ENCODE results near the gene TSC22D3.

The TSC22D3 gene

DNA sequence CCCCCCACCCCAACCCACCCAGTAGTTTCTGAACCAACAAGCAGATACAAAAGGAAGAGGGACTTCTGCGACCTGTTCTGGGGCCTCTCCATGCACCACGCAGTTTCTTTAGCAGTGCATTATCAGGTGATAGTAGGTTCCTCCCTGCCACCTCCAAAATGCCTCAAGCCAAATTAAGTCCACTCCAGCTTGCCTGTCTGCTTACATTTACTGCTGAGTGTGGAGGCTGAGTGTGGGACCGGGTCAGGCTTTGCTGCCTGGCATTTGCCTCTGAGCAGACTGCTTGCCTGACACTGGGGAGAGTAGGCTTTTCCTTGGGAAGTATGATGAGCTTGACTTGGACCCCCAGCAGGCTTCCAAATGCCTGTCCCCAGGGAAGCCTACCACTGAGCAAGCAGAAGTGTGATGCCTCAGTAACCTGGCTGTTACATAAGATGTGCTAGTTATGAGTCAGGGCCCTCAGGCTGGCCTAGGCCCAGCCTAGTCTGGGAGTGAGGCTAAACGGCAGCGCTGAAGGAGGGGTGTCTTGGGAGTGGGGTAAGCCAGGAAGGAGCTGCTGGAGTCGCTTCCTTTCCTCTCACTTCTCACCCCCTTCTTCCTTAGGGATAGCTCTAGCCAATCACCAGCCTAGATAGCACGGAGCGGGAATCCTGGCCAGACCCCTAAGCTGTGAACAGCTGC, 9.0 kb downstream of the TSC22D3 start:
- no peak for DNase-seq (ENCODE audit: low read depth, low spot score)
- ChIA-PET CTCF (interaction anchor here (0.8 to 1.8 kb wide), 3 partner anchors 10 to 105 kb away, joined by 3 to 12 read pairs (median 3); partner anchors contain the start of gene NCBP2L), POLR2A (interaction anchor here (0.7 kb wide), 1 partner anchor 65 kb away, joined by 3 read pairs; no protein-coding TSS in a partner anchor)
- no peak overlapping the region for H3K4me3 ChIP-seq (ENCODE audit: low read depth, low read length)
- no peak for TF ChIP-seq CTCF (IDR thresholded peaks at IDR 0.05; ENCODE audit: insufficient read depth, low read length, missing control alignments)

GRCh38 chrX:107764845-107765608, 10.6 kb downstream of the TSC22D3 start:
- POLR2A ChIA-PET = no interaction called here
- TF ChIP-seq CTCF (IDR thresholded peaks at IDR 0.05; ENCODE audit: insufficient read depth, low read length, missing control alignments) = no peak
- CTCF ChIA-PET = no interaction called here

DNA sequence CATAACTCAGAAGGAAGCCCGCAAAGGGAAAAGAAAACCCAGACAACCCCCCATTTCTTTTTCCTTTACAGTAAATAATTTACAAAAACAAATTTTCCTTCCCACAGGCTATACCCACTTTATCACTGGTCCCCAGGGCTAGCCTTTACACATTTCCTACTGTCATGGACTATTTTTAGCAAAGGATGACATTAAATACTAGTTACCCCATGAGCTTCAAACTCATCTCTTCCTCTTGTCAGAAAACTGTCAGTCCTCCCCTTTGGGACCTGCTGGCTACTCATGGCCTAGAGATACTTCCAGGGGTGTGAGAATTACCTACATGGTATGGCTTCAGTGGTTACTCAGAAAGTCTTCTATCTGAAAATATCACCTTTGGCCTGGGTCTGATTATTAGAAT, 11.9 kb downstream of the TSC22D3 start:
- ChIA-PET POLR2A (no interaction called here), CTCF (interaction anchor here (1.0 to 1.5 kb wide), 2 partner anchors 14 to 225 kb away, joined by 4 to 5 read pairs; partner anchors contain the start of gene NCBP2L)

More at GRCh38 chrX:107764845-107765608, 10.6 kb downstream of the TSC22D3 start:
- no peak for DNase-seq (ENCODE audit: low read depth, low spot score)
- H3K4me3 ChIP-seq (ENCODE audit: low read depth, low read length) = no peak overlapping the region

GRCh38 chrX:107760304-107761077, 15.1 kb downstream of the TSC22D3 start:
- CTCF ChIA-PET = interaction anchor here (0.9 to 1.1 kb wide), 3 partner anchors 12 to 17 kb away, joined by 3 to 4 read pairs (median 4); partner anchors contain the start of gene NCBP2L
- POLR2A ChIA-PET = no interaction called here
- no peak for TF ChIP-seq CTCF (IDR thresholded peaks at IDR 0.05; ENCODE audit: insufficient read depth, low read length, missing control alignments)
- no peak for DNase-seq (ENCODE audit: low read depth, low spot score)
- H3K4me3 ChIP-seq (ENCODE audit: low read depth, low read length) = no peak overlapping the region

More for the DNA sequence above, 11.9 kb downstream of the TSC22D3 start:
- H3K4me3 ChIP-seq (ENCODE audit: low read depth, low read length) = no peak overlapping the region
- DNase-seq (ENCODE audit: low read depth, low spot score) = no peak
- TF ChIP-seq CTCF (IDR thresholded peaks at IDR 0.05; ENCODE audit: insufficient read depth, low read length, missing control alignments) = no peak

- no peak for TF ChIP-seq CTCF (IDR thresholded peaks at IDR 0.05; ENCODE audit: insufficient read depth, low read length, missing control alignments)
- H3K4me3 ChIP-seq (ENCODE audit: low read depth, low read length) = no peak overlapping the region
- DNase-seq (ENCODE audit: low read depth, low spot score) = no peak
- POLR2A ChIA-PET = no interaction called here
- CTCF ChIA-PET = no interaction called here
Measured at GRCh38 chrX:107758231-107758766, 17.3 kb downstream of the TSC22D3 start.
